Neuronal stem cell (in vitro differentiated cells): ENCODE data around the gene SLC2A10.

Experiments used
- DNase-seq: peaks from one replicate; pipeline ENCODE4 v3.0.0-alpha.2; 2013; ENCODE audit warnings: low spot score
- H2AFZ ChIP-seq: one replicate; pipeline ENCODE4 v1.6.1; 2013; ENCODE audit warnings: mild to moderate bottlenecking, low read length, inconsistent platforms
- H2AK5ac ChIP-seq: 2 replicates; pipeline ENCODE4 v1.6.1; 2013; ENCODE audit warnings: low read depth, mild to moderate bottlenecking, inconsistent platforms, low read length, moderate library complexity, mixed read lengths
- H2BK120ac ChIP-seq: 2 replicates; pipeline ENCODE4 v1.6.1; 2013; ENCODE audit warnings: low read depth, mild to moderate bottlenecking, inconsistent platforms, low read length, moderate library complexity, mixed read lengths
- H2BK12ac ChIP-seq: one replicate; pipeline ENCODE4 v1.6.1; 2013; ENCODE audit warnings: low read length, inconsistent platforms
- H2BK15ac ChIP-seq: 2 replicates; pipeline ENCODE4 v1.6.1; 2013; ENCODE audit warnings: mild to moderate bottlenecking, low read length, inconsistent platforms, mixed read lengths
- H2BK5ac ChIP-seq: one replicate; pipeline ENCODE4 v1.6.1; 2013; ENCODE audit warnings: inconsistent platforms, mild to moderate bottlenecking, low read length, moderate library complexity
- H3K14ac ChIP-seq: one replicate; pipeline ENCODE4 v1.6.1; 2013; ENCODE audit warnings: low read length, inconsistent platforms
- H3K18ac ChIP-seq: 2 replicates; pipeline ENCODE4 v1.6.1; 2013; ENCODE audit warnings: low read length, inconsistent platforms
- H3K23ac ChIP-seq: 2 replicates; pipeline ENCODE4 v1.6.1; 2013; ENCODE audit warnings: low read depth, mild to moderate bottlenecking, mixed read lengths, low read length, inconsistent platforms; ENCODE audit not compliant: poor library complexity
- H3K27ac ChIP-seq: replicated peaks from 3 replicates; pipeline ENCODE4 v1.5.1; 2013; ENCODE audit warnings: low read length, inconsistent platforms
- H3K27me3 ChIP-seq, 3 experiments: 2 replicates each; pipeline ENCODE4 v1.6.1; 2013; ENCODE audit warnings: low read length in 3 of 3, mild to moderate bottlenecking in 2 of 3, inconsistent platforms in 1 of 3, low read depth in 1 of 3, mixed read lengths in 1 of 3, moderate library complexity in 1 of 3; ENCODE audit not compliant: control insufficient read depth in 3 of 3, insufficient read depth in 3 of 3
- H3K36me3 ChIP-seq, 2 donors: replicated peaks in 1 of 2; 2 replicates each; pipeline ENCODE4 v1.6.1; 2013; ENCODE audit warnings: low read length in 2 of 2; ENCODE audit not compliant: control insufficient read depth in 2 of 2, insufficient read depth in 2 of 2
- H3K4ac ChIP-seq: 2 replicates; pipeline ENCODE4 v1.6.1; 2013; ENCODE audit warnings: inconsistent platforms, mild to moderate bottlenecking, low read length, moderate library complexity
- H3K4me1 ChIP-seq, 2 donors: 1 replicate in 1 of 2; 2 replicates in 1 of 2; pipeline ENCODE4 v1.6.1; 2013; ENCODE audit warnings: low read length in 2 of 2, low read depth in 1 of 2; ENCODE audit not compliant: control insufficient read depth in 2 of 2, insufficient read depth in 1 of 2
- H3K4me2 ChIP-seq: one replicate; pipeline ENCODE4 v1.6.1; 2013; ENCODE audit warnings: mild to moderate bottlenecking, low read length, inconsistent platforms; ENCODE audit not compliant: insufficient read depth, poor library complexity, severe bottlenecking
- H3K4me3 ChIP-seq, 2 donors: 2 replicates each; pipeline ENCODE4 v1.5.1; 2013; ENCODE audit warnings: low read length in 2 of 2, mild to moderate bottlenecking in 2 of 2, inconsistent platforms in 1 of 2, moderate library complexity in 1 of 2
- H3K79me1 ChIP-seq: one replicate; pipeline ENCODE4 v1.6.1; 2013; ENCODE audit warnings: low read depth, mild to moderate bottlenecking, inconsistent platforms, low read length, moderate library complexity
- H3K9ac ChIP-seq: one replicate; pipeline ENCODE4 v1.6.1; 2013; ENCODE audit warnings: mild to moderate bottlenecking, low read depth, low read length, inconsistent platforms; ENCODE audit not compliant: poor library complexity
- H3K9me3 ChIP-seq, 2 donors: replicated peaks in 1 of 2; 2 replicates each; pipeline versions ENCODE3 to v1.6.1; 2013; ENCODE audit warnings: low read length in 2 of 2, mild to moderate bottlenecking in 2 of 2, inconsistent platforms in 1 of 2, low read depth in 1 of 2, mixed read lengths in 1 of 2, moderate library complexity in 1 of 2; ENCODE audit not compliant: control insufficient read depth in 2 of 2, insufficient read depth in 1 of 2
- H4K8ac ChIP-seq: one replicate; pipeline ENCODE4 v1.6.1; 2013; ENCODE audit warnings: low read depth, mild to moderate bottlenecking, inconsistent platforms, low read length, moderate library complexity
- H4K91ac ChIP-seq: one replicate; pipeline ENCODE4 v1.6.1; 2013; ENCODE audit warnings: low read length, low read depth, mild to moderate bottlenecking, inconsistent platforms; ENCODE audit not compliant: poor library complexity
- WGBS, 2 donors: extraction: QIAGEN DNeasy Blood & Tissue Kit; methylation state at CpG; one replicate each; pipeline ENCODE4 v1.1.7; 2013; ENCODE audit warnings: missing lambda C conversion rate in 2 of 2, mixed read lengths in 1 of 2; ENCODE audit not compliant: insufficient read length in 2 of 2, insufficient replicate concordance in 1 of 2; ENCODE audit errors: extremely low coverage in 2 of 2; 5-methylcytosine and 5-hydroxymethylcytosine counted together

The SLC2A10 gene

DNA sequence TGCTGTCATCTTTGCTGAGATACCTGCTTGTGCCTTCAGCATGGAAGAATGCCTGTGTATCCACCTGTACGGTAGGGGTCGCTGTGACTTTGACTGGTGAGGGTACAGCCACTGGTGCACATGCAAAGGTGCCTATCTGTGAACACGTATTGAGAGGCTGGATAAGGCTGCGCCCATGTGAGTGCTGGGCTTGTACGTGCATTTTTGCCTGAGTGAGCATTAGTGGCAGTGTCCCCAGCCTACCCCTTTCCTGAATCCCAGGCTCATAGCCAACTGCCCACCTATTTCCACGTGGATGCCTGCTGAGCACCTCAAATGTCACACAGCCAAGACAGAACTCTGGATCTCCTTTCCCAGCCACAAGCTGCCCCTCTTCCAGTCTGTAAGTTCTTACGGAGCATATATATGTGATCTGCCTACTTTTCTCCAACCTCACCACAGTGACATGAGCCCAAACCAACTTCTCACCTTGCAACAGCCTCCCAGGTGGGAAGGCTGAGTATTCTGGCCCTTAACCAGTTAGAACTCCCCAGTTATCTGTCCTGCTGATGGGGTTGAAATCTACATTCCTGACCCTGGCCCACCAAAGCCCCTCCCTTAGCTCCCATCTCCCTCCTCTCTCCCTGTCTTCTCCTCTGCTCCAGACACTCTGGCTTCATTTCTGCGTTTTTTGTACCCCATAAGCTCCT lies 1.1 kb upstream of the SLC2A10 start:
- peak overlapping the region; percentile 65 for H2BK12ac ChIP-seq
- no peak overlapping the region for H2BK5ac ChIP-seq
- no peak overlapping the region for H3K27ac ChIP-seq
- H3K23ac ChIP-seq = peak overlapping the region; percentile 27
- no CpG with 5 or more reads among the region's 8 CpGs for WGBS, 2 donors
- H3K4me3 ChIP-seq = no peak overlapping the region
- no peaks in the 10 kb centered on the region for H3K36me3 ChIP-seq
- H3K4ac ChIP-seq = no peak overlapping the region
- H3K27me3 ChIP-seq = no peaks in the 10 kb centered on the region
- peaks cover 6 to 18% of the 10 kb centered on the region in 2 donors for H3K4me1 ChIP-seq
- H2BK15ac ChIP-seq = peak overlapping the region; percentile 75
- H2AFZ ChIP-seq = peak overlapping the region; percentile 87
- H3K9me3 ChIP-seq = peaks cover 9 to 13% of the 10 kb centered on the region in 2 donors
- H3K14ac ChIP-seq = no peak overlapping the region
- no peak overlapping the region for H4K91ac ChIP-seq
- no peak overlapping the region for H4K8ac ChIP-seq
- H3K9ac ChIP-seq = no peak overlapping the region
- H2BK120ac ChIP-seq = no peak overlapping the region
- H3K79me1 ChIP-seq = no peaks in the 10 kb centered on the region
- no peak overlapping the region for H3K4me2 ChIP-seq
- H3K18ac ChIP-seq = peak overlapping the region; percentile 36
- H2AK5ac ChIP-seq = peak overlapping the region; percentile 65
- no peak for DNase-seq

DNA sequence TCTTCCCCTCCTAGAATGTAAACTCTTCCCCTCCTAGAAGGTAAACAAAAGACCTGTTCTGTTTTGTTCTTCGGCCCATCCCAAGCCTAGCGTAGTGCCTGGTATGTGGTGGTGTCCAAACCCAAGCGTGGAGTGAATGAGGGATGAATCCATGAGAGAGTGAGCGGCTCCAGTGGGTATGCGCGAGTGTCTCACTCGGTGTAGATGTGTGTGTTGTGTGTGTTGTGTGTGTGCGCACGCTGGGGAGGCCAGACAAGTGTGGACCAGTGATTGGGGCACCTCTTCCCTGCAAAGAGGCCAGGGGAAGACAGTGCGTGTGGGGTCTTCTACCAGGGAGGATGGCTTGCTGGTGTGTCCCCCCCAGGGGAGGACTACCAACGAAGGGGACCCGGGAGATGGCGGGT lies 392 bp upstream of the SLC2A10 start:
- Histone ChIP-seq H2BK15ac (no peak overlapping the region), H2AFZ (peak overlapping the region; percentile 87), H2BK12ac (peak overlapping the region; percentile 33), H3K27me3 (no peaks in the 10 kb centered on the region), H3K4ac (peak overlapping the region; percentile 69), H3K9ac (peak overlapping the region; percentile 89), H3K36me3 (no peaks in the 10 kb centered on the region), H3K4me1 (peaks cover 6 to 18% of the 10 kb centered on the region in 2 donors), H3K9me3 (peaks cover 9 to 13% of the 10 kb centered on the region in 2 donors), H4K8ac (peak overlapping the region; percentile 70), H3K18ac (peak overlapping the region; percentile 97), H4K91ac (peak overlapping the region; percentile 47), H3K23ac (peak overlapping the region; percentile 29), H3K79me1 (no peaks in the 10 kb centered on the region), H2AK5ac (peak overlapping the region; percentile 15), H3K4me2 (peak overlapping the region; percentile 86), H3K14ac (peak overlapping the region; percentile 22), H2BK120ac (peak overlapping the region; percentile 56), H3K27ac (peak overlapping the region; percentile 19), H3K4me3 (peak overlapping the region; percentile 49 to 52), H2BK5ac (peak overlapping the region; percentile 10)
- DNase-seq = no peak
- no CpG with 5 or more reads among the region's 13 CpGs for WGBS, 2 donors

GRCh38 chr20:46710153-46710913 lies 884 bp downstream of the SLC2A10 start:
- Histone ChIP-seq H3K4me3 (peak overlapping the region; percentile 52 to 79), H3K79me1 (no peaks in the 10 kb centered on the region), H2AK5ac (peak overlapping the region; percentile 77), H3K4me2 (peak overlapping the region; percentile 86), H3K36me3 (no peaks in the 10 kb centered on the region), H4K8ac (no peak overlapping the region), H4K91ac (no peak overlapping the region), H3K14ac (no peak overlapping the region), H3K23ac (no peak overlapping the region), H2BK5ac (peak overlapping the region; percentile 10), H2BK12ac (no peak overlapping the region), H3K4ac (peak overlapping the region; percentile 5), H3K9me3 (peaks cover 7 to 13% of the 10 kb centered on the region in 2 donors), H3K27me3 (no peaks in the 10 kb centered on the region), H2BK15ac (peak overlapping the region; percentile 40), H3K9ac (peak overlapping the region; percentile 89), H3K4me1 (peaks cover 0 to 16% of the 10 kb centered on the region in 2 donors), H2BK120ac (no peak overlapping the region), H2AFZ (peak overlapping the region; percentile 87), H3K18ac (peak overlapping the region; percentile 97), H3K27ac (peak overlapping the region; percentile 7)
- WGBS, 2 donors = no CpG with 5 or more reads among the region's 22 CpGs
- no peak for DNase-seq

DNA sequence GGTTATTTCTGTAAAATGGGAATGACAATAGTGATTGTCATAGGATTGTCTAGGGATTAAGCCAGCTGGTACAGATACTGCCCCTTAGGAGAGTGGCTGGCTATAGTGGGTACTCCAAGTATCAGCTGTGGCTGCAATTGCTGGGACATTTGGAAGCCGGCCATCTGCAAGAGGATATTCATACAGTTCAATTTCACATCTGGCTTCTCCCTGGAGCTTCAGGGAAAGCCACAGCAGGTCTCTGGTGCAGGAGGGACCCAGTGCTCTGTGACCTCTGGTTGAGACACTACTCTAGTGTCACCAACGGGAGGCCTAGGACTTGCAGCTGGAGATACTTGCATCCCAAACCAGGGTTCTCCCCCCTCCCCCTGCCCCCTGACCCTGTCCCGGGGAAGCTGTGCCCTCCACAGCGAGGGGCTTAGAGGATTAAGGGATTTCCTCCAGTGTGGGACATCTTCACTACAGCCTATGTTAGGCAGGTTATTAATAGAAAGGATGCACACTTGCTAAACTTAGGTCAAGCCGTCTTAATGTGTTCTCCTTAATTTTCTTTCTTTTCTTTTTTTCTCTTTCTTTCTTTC lies 2.7 kb downstream of the SLC2A10 start:
- Histone ChIP-seq H3K4ac (no peak overlapping the region), H2BK12ac (no peak overlapping the region), H3K27me3 (no peaks in the 10 kb centered on the region), H3K4me1 (peaks cover 0 to 18% of the 10 kb centered on the region in 2 donors), H3K79me1 (no peaks in the 10 kb centered on the region), H3K4me2 (no peak overlapping the region), H2BK120ac (no peak overlapping the region), H3K23ac (no peak overlapping the region), H3K27ac (no peak overlapping the region), H3K18ac (no peak overlapping the region), H2BK15ac (no peak overlapping the region), H3K9me3 (peaks cover 3 to 4% of the 10 kb centered on the region in 2 donors), H4K91ac (no peak overlapping the region), H3K4me3 (no peak overlapping the region), H2BK5ac (no peak overlapping the region), H3K9ac (peak overlapping the region; percentile 27), H3K36me3 (no peaks in the 10 kb centered on the region), H4K8ac (no peak overlapping the region), H3K14ac (no peak overlapping the region), H2AFZ (no peak overlapping the region), H2AK5ac (no peak overlapping the region)
- WGBS, 2 donors = no CpG with 5 or more reads among the region's 5 CpGs
- no peak for DNase-seq
